ENCODE measurements around the gene TAS2R19. TPM values are rescaled to one million over a fixed set of nuclear protein-coding genes. Genes with fewer than 3 reads are reported as not detected.

Gene TAS2R19
- total RNA-seq, 1 experiment from 2014 or later, result 2.6 TPM

DNA sequence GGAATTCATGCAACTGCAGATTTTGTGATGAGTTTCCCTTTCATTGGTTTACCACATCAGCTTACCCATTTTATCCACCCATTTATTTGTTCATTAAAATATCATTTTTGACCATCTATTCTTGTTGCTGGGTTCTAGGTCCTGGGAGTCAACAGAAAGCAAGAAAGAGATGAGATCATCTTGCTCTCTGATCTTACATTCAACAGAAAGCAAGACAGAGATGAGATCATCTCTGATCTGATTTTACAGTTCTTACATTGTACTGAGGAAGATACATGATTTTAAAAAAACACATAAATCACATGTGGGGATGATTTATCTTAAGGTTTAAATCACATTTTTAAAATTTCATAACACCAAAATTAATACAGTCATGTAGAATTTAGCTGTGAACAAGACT lies 37.4 kb upstream of the TAS2R19 start:
- TF ChIP-seq, protein P1, sequence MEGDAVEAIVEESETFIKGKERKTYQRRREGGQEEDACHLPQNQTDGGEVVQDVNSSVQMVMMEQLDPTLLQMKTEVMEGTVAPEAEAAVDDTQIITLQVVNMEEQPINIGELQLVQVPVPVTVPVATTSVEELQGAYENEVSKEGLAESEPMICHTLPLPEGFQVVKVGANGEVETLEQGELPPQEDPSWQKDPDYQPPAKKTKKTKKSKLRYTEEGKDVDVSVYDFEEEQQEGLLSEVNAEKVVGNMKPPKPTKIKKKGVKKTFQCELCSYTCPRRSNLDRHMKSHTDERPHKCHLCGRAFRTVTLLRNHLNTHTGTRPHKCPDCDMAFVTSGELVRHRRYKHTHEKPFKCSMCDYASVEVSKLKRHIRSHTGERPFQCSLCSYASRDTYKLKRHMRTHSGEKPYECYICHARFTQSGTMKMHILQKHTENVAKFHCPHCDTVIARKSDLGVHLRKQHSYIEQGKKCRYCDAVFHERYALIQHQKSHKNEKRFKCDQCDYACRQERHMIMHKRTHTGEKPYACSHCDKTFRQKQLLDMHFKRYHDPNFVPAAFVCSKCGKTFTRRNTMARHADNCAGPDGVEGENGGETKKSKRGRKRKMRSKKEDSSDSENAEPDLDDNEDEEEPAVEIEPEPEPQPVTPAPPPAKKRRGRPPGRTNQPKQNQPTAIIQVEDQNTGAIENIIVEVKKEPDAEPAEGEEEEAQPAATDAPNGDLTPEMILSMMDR (conservative IDR thresholded peaks at IDR 0.05), result no peak
- H3K9ac ChIP-seq (ENCODE audit: extremely low read depth, insufficient read length, low read length), result no peak overlapping the region
- no peak overlapping the region for H3K18ac ChIP-seq (ENCODE audit: insufficient read length, low read depth, low read length)
- no peaks in the 10 kb centered on the region for H3K79me2 ChIP-seq (ENCODE audit: insufficient read depth, low read length)
- no peak overlapping the region for H2BK5ac ChIP-seq (ENCODE audit: insufficient read length, low read length)
- no peak overlapping the region for H3K23ac ChIP-seq (ENCODE audit: insufficient read length, low read depth, low read length)
- H3K27me3 ChIP-seq (ENCODE audit: insufficient read depth, low read length), result no peaks in the 10 kb centered on the region
- H3T11ph ChIP-seq (ENCODE audit: low read length), result no peak overlapping the region
- peaks cover 0 to 7% (median 0%) of the 10 kb centered on the region in 3 experiments; a peak in 4 of 7 replicates for H3K36me3 Mint-ChIP-seq (ENCODE audit: insufficient read depth in 1 of 3, low read depth in 3 of 3)
- no peak overlapping the region for H4K91ac ChIP-seq (ENCODE audit: insufficient read length, low read depth, low read length)
- no peak overlapping the region for H4K5ac ChIP-seq (ENCODE audit: insufficient read length, low read depth, low read length)
- no peak overlapping the region for H3K56ac ChIP-seq (ENCODE audit: insufficient read length, low read depth, low read length)
- H2BK15ac ChIP-seq (ENCODE audit: low read depth, low read length), result no peak overlapping the region
- H3K27ac Mint-ChIP-seq, result no peak overlapping the region
- H4K20me1 ChIP-seq (ENCODE audit: control insufficient read depth, insufficient read depth, insufficient read length), result no peaks in the 10 kb centered on the region
- no peak overlapping the region for H3K14ac ChIP-seq (ENCODE audit: insufficient read depth, low read length)
- no peaks in the 10 kb centered on the region for H3K23me2 ChIP-seq (ENCODE audit: insufficient read length, low read depth, low read length, poor library complexity, severe bottlenecking)
- H2AFZ ChIP-seq (ENCODE audit: low read length), result no peak overlapping the region
- H4K8ac ChIP-seq (replicated peaks; ENCODE audit: insufficient read length, low read depth, low read length), result no peak overlapping the region
- H3K4ac ChIP-seq (ENCODE audit: low read depth, low read length), result no peak overlapping the region
- H3K27me3 Mint-ChIP-seq (ENCODE audit: low read depth), result no peaks in the 10 kb centered on the region
- H2BK12ac ChIP-seq (ENCODE audit: insufficient read length, low read depth, low read length), result no peak overlapping the region
- no peak overlapping the region for H3K4me3 Mint-ChIP-seq
- peaks cover 4 to 6% of the 10 kb centered on the region in 2 experiments; a peak in 1 of 4 replicates for H3K4me1 Mint-ChIP-seq
- no peak overlapping the region for H3K4me2 ChIP-seq (ENCODE audit: insufficient read depth, insufficient read length, low read length)
- no peak overlapping the region for H2BK120ac ChIP-seq (ENCODE audit: low read depth, low read length, poor library complexity, severe bottlenecking)
- no peak overlapping the region for H2BK20ac ChIP-seq (ENCODE audit: low read depth, low read length, poor library complexity, severe bottlenecking)
- no peak overlapping the region for H2AK5ac ChIP-seq (ENCODE audit: insufficient read length, low read length)
- no peak for DNase-seq
- no peaks in the 10 kb centered on the region for H3K9me3 ChIP-seq (ENCODE audit: control insufficient read depth, low read depth, low read length)
- H3K9me3 Mint-ChIP-seq, result no peaks in the 10 kb centered on the region
- H3K4me1 ChIP-seq (ENCODE audit: insufficient read depth, low read length), result no peaks in the 10 kb centered on the region
- peaks cover 4% of the 10 kb centered on the region for H3K79me1 ChIP-seq (ENCODE audit: insufficient read depth, low read depth, low read length, poor library complexity, severe bottlenecking)
- no peak overlapping the region for H3K27ac ChIP-seq (ENCODE audit: insufficient read length, low read depth, low read length)
